OCI-M1 (cell line): ENCODE measurements around the gene LOC101059915.

Source experiments
- DNase-seq: peaks from one replicate; lab custom pipeline; 2025; lab: John Stamatoyannopoulos, UW

LOC101059915 gene

DNA sequence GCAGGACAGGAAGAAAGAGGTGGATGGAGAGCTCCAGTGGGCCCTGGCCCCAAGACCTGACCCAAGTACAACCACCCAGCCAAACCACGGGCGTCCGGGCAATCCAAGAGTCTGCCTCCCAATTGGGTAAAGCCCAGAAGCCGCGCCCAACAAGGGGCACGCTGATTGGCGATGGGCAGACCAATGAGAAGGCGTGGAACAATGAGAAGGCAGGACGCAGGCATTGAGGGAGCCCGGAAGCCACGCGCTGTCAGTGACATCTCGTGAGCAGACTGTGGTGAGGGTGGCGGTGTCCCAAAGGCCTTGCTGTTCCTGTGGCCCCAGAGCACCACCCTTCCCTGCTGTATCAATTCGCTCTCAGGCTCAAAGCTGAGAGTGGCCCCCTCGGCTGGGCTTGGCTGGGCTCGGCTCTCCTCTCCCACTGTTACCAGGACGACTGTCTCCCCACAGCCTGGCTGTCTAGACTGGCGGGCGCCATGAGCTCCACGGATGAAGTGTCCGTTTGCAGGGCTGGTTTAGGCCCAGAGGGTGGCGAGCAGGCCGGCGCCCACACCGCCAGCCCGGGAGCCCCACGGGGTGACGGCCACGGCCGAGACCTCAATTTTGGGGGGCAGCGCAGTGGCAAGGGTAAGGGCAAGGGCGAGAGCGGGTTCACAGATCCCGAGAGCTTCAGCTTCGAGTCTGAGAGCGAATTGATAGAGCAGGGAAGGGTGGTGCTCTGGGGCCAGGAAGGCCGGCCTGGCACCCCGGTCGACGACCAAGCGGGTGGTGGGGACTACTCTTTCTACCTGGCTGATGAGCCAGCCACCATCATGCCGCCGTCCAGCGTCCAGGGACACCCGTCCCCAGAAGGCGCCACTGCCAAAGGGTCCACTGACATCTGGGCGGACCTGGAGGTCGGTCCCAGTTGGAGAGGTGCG is at the start of gene LOC101059915:
TSS of gene LOC101059915 (plus strand) at position 219 of the 920 bp plus-strand sequence.
- no peak for DNase-seq

DNA sequence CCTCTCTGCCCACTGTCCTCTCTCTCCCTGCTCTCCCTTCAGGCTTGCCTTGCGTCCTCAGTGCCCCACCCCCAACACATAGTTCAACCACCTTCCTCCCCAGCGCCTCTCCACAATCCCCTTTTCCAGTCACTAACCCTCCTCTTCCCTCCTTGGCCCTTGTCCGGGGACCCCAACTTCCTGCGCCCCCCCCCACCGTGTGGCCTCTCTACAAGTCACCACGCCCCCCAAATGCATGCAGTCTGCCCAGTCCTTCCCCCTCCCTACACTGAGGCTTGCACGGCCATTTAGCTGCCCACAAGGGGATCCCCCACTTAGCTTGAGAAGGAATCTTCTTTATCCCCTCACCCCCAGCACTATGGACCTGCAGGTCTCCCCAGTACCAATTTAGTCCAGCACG is 49.6 kb upstream of the LOC101059915 start:
- no peak for DNase-seq

DNA sequence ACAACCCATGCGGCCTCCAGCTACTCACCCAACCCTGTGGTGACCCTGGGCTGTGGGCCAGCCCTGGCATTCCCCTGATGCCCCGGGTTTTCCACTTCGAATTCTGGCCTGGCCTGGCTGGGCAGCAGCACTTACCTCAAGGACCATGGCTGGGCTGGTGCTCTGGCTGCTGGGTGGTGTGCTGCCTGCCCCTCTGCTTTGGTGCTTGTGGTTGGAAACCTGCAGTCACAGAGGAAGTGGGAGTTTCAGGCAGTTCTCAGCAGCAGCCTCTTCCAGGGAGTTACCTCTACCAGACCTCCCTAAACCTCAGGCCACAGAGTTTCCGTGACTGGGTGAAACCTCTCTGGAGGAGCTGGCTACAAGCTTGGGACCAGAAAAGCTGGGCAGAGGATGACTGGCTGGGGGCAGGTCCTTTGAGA is 49.0 kb upstream of the LOC101059915 start, which contains the start of gene CXCR3:
TSS of gene CXCR3 (minus strand) at position 209 of the 419 bp plus-strand sequence. CDS start at position 147, 62 bp downstream.
- peak; percentile 84 for DNase-seq

DNA sequence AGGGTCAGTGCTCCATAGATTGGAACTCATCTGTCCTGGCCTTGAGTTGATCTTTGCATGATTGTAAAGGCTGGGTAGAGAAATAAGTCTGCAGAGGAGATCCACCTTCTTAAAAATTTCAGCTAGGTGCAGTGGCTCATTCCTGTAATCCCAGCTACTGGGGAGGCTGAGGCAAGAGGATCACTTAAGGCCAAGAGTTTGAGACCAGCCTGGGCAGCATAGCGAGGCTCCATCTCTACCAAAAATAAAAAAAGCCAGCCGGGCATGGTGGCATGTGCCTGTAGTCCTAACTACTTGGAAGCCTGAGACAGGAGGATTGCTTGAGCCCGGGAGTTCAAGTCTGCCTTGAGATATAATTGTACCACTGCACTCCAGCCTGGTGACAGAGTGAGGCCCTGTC is 48.6 kb upstream of the LOC101059915 start:
- no peak for DNase-seq

DNA sequence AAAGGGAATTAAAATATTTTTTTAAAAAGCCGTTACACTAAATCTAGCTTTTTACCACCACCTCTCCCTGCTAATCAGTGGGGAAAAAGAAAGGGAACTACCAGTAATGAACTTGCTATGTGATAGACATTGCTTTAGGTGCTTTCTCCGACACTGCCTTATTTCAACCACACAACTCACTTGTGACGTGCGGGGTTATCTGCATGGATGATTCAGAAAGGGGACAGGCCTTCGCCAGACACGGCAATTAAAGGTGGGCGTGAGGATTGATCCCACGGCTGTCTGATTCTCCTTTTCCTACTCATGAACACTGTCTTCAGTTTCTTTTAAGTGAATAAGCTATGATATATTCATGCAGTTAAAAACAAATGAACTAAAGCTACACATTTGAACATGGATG is 48.2 kb upstream of the LOC101059915 start:
- DNase-seq, result no peak

GRCh38 chrX:71619986-71620385 is 47.4 kb upstream of the LOC101059915 start:
- no peak for DNase-seq

DNA sequence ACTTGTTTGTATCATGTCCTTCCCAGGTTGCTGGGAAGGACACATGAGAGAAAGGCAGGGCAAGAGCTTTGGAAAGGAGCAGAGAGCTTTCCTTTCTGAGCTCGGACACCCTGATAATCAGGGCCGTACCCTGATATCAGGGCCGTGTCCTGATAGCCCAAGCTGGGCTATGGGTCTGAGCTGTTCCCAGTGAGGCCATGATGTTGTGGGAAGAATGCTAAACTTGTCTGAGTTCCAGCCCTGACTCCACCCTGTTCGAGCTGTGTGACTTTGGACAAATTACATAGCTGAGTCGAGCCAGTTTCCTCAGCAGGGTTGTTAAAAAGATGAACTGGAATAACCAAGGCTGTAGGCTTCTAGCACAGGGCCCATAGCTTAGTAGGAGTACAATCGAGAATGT is 45.7 kb upstream of the LOC101059915 start:
- DNase-seq, result no peak

GRCh38 chrX:71622032-71622575 is 45.2 kb upstream of the LOC101059915 start:
- no peak for DNase-seq

GRCh38 chrX:71622576-71623450 is 44.5 kb upstream of the LOC101059915 start:
- DNase-seq, result no peak

DNA sequence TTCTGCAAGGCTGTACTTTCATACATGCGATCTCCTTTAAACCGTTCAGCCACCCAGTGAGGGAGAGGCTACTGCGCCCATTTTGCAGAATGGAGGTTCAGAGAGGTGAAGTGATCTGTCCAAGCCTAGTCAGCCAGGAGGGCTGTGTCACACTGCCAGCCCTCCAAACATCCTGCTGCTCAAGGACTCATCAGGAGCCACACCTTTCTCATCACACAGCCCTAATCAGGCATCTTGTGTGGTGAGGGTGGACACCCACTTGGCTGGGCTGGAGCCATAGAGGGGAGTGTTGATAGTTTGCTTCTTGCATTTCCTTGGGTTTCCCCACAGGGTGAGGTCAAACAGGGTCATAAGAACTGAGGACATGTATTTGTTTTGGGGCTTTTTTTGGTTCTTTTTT is 43.6 kb upstream of the LOC101059915 start:
- no peak for DNase-seq

DNA sequence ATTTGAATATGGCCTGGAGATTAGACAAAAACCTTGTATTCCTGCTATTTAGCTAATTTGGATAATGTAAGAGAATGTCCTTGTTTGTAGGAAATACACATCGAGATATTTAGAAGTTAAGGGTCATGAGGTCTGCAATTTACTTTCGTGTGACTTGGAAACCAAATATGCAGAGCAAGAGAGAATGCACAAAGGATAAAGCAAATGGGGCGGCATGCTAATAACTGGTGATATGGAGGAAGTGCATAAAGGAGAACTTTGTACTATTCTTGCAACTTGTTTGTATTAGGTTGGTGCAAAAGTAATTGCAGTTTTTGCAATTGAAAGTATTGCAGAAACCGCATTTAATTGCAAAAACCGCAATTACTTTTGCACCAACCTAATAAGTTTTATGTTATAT is 41.9 kb upstream of the LOC101059915 start:
- DNase-seq, result no peak

DNA sequence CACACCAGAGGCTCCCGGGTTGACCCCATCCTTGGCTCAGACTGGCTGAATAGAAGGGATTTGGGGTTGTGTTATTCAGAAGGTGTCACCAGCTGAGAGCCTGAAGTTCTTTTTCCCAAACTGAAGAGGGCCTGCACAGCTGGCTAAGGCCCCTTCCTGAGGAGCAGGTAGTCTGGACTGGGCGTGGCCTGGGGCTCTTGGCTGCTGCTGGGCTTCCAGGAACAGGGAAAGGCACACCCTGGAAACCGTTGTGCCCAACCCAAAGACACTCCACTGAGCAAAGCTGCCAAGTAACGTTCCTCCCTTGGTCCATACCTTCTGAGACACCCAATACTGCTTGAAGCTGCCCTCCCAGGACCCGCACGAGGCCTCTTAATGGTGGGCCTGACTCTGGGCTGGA is 40.8 kb upstream of the LOC101059915 start:
- no peak for DNase-seq

GRCh38 chrX:71627588-71628404 is 39.5 kb upstream of the LOC101059915 start:
- no peak for DNase-seq

GRCh38 chrX:71629467-71629866 is 37.9 kb upstream of the LOC101059915 start:
- DNase-seq, result no peak

- DNase-seq, result no peak
These were observed 34.3 kb upstream of the LOC101059915 start for GRCh38 chrX:71632923-71633657.

DNA sequence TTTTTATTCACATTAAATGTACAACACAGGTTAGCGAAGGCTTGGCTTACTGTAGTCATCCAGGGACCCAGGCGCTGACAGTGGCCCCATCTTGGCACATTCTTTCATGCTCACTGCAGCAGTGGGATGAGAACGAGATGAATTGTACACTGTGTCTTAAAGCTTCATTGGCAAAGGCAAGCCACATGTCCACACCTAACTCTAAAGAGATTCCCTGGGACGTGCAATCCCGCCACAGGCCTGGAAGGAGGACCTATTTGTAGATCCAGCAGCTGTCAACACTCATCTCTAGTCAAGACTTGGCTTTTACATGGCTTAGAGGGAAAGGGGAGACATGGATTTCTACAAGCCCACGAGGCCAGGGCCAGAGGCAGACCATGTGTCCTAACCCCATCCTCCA is 33.0 kb upstream of the LOC101059915 start:
- DNase-seq, result no peak

GRCh38 chrX:71636438-71637252 is 30.7 kb upstream of the LOC101059915 start:
- no peak for DNase-seq

DNA sequence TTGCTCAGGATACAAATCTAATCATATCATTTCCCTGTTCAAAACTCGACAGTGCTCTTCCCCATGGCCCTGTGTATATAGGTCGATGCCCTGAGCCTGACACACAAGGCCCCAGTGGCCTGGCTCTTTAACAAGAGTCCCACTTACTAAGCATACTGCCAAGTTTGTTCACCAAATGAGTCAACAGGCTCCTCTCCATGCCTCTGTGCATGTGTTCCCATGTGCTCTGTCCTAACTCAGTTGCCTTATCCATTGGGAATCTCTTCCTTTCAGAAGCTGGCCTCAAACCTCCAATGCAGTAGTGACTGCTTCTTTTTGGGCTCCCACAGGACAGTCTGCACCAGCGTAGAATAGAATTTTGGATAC is 30.1 kb upstream of the LOC101059915 start:
- no peak for DNase-seq

GRCh38 chrX:71637848-71638247 is 29.5 kb upstream of the LOC101059915 start:
- no peak for DNase-seq

GRCh38 chrX:71638409-71638808 is 28.9 kb upstream of the LOC101059915 start:
- no peak for DNase-seq
